AG20443 (cell line): Measurements from ENCODE around the gene LRPAP1.
"Not testable (repeated sequence)": the region's sequence is repeated elsewhere in the genome, so short reads cannot be mapped to it uniquely, and the experiment has no call there.

Experiments used
- DNase-seq: peaks from one replicate; pipeline ENCODE4 v3.0.0; 2012; ENCODE audit warnings: low spot score, mixed read lengths

Gene LRPAP1

DNA sequence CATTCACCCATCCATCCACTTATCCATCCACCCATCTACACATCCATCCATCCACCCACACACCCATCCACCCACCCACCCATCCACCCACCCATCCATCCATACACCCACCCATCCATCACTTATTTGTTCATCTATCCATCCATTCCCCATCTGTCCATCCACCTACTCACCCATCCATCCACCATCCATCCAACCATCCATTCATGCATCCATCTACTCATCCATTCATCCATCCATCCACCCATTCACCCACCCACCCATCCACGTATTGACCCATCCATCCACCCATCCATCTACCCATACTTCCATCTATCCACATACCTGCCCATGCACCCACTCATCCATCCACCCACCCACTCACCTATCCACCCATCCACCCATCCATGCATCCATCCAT is 28.2 kb upstream of the LRPAP1 start:
- not testable (repeated sequence) for DNase-seq

DNA sequence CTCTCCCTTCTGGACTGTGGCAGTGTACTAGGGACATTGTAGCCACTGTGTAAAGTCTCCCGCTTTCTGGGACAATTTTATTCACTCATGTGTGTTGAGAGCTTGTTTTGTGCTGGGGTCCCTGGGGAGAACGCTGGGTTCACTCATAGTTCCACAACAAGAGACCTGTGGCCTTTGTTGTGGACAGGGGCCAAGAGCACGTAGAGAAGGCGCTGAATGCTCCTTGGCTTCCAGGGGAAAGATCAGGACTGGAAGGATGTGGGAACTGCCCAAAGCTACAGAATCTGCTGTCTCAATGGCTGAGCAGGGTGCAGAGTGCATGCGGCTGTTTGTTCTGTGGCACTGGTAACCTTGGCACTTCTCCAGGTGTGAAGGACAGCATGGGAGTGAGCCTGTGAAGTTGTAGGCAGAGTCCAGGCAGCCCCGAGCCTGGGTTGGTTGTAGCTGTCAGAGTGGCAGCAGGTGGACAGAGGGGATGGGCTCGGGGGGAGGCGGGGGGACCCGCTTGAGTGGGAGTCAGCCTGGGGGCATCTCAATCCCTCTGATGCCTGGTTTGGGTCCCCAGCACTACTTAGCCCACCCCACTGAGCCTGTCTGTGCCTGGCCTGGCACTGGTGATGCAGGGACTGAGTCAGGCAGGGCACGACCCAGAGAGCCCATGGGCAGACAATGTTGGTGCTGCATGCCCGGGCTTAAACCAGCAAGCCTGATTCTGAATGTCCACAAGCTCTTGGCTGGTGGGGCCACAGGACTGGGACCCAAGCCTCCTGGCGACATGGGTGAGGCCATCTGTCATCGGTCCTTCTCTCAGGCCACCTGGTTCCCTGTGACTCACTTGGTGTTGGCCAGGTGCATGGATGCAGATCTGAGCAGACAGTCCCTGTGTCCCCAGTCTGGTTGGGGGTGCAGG is 27.4 kb upstream of the LRPAP1 start:
- not testable (repeated sequence) for DNase-seq

DNA sequence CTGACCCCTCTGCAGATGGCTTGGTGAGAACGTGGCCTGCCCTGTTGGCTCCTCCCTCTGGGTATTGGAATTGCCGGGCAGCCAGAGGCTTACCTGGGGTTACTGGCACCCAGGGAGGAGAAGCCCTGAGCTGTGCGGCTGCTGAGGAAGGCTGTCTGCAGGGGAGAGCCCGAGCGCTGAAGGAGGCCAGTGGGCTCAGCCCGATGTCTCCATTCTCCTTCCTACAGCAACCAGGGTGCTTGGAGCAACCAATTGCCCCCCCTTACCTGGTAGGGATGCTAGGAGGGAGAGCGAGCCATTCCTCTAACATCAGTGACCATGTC is 26.3 kb upstream of the LRPAP1 start:
- DNase-seq: not testable (repeated sequence)

DNA sequence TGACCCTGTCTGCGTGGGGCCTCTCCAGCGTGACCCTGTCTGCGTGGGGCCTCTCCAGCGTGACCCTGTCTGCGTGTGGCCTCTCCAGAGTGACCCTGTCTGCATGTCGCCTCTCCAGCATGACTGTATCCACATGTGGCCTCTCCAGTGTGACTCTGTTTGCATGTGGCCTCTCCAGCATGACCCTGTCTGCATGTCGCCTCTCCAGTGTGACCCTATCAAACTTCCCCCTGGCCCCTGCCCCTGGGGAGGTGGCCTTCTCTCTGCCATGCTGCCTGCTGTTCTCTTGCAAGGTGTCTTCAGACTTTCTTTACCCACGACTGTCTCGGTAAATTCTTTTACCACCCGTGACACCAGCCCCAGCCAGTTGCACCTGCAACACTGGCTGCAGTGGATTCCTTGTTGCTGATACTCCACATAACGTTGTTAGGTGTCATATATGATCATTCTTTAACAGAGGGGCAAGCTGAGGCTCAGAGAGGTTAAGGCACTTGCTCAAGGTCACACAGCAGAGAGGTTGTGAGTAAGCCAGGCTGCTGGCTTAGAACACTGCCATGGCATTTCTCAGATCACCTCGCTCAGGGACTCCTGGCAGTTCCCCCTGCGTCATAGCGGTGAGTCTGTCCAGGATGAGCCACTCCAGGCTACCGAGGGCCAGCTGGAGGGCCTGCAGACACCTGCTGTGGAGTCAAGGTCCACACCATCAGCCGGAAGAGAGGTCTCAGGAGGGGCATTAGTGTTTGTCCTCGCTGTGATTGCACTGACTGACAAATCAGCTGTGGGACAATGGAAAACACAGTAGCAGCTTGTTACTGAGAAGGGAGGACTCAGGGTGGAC is 25.7 kb upstream of the LRPAP1 start:
- not testable (repeated sequence) for DNase-seq

DNA sequence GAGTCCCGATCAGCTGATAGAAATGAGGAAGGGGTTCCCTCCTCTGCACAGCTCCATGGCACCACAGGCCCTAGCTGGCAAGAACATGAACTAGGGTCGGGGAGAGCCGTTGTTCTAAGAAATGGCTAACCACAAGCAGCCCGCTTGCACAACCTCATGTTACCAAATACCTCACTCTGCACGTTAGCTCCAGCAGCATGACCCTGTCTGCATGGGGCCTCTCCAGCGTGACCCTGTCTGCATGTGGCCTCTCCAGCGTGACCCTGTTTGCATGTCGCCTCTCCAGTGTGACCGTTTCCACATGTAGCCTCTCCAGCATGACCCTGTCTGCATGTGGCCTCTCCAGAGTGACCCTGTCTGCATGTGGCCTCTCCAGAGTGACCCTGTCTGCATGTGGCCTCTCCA is 24.9 kb upstream of the LRPAP1 start:
- peak; percentile 33 for DNase-seq

DNA sequence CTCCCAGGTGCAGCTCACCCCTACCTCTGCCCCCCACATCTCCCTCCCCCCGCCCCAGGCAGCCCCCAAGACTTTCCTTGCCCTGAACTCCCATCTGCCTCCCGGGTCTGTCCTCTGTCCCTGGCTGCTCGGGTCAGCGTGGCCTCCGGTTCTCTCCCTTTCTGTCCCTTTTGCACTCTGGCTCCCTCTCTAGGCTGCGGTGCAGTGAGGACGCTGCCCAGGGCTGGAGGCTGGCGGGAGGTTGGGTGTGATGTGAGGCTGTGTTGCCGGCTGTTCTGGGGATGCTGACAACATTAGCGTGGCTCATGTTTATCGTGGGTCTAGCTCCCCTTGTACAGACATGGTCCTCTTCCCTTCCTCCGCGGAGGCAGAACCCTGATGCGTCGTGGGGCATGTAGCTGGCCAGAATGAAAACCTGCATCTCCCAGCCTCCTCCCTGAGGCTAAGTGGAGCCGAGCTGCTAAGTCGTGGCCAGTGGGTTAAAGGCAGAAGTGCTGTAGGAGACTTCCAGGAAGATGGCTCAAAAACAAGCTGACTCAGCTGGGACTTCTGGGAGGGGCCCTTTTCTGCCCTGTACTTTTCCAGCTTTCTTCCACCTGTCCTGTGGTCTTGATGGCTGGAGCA is 24.1 kb upstream of the LRPAP1 start:
- DNase-seq: not testable (repeated sequence)

DNA sequence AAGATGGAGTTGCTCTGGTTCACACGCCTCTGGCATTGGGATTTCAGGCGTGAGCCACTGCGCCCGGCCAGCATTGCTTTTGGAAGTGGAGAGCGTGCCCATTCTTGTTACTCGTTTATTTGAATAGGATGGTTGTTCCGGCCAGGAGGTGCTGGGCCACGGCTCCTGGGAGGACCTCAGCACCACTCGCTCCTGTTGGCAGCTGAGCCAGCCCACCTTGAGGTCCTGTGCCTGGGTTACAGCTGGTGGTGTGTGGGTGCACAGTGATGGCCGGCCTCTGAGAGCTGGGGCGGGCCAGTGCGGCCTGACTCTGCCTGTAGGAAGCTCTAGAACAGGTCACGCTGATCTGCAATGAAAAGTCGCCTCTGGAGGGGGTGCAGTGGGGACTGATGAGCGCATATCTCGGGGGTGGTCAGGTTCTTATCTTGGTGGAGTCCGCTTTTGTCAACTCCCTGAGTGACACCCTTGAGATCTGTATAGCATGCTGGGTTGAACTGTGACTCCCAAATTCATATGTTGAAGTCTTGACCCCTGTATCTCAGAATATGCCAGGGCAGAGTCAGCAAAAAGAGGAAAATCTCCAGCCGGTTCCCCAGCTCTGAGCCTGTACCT is 23.3 kb upstream of the LRPAP1 start:
- not testable (repeated sequence) for DNase-seq

DNA sequence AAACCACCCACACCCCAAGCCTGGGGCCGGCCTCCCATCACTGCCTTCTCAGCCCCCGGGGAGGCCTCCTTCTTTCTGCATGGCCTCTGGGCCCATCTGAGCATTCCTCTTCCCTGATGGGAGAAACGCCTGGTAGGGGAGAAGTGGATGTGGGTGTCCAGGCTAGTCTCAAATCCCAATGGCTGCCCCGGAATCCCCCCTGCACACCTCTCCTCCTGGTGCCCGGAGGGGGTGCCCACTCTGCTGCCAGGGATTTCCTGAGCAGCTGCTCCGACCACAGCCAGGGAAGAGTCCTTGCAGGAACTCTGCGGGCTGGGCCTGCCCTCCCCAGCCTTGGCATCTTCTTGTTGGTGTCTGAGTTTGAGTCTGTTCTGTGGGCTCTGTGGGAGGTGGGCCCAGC is 19.1 kb upstream of the LRPAP1 start:
- not testable (repeated sequence) for DNase-seq

DNA sequence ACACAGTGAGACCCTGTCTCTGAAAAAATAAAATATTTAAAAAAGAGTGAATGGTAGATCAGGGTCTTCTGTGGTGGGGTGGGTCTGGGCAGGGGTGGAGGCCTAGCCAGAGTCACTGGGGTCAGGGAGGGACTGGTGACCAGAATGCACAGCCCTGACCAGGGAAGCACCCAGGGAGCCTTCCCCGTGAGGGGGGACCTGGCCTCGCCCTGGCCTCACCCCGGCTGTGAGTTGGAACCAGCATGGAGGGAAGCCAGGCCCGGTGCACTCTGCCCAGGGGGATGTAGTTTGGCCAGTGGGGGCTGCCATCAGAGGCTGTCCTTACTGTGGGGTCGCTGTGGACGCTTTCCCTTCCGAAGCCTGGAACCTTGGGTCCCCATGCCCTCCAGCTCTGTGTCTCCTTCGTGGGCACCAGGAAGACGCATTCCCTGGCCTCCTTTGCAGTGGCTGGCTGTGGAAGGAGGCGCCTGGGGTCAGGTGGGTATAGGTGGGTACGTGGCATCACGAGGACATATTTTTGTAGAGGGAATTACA is 18.6 kb upstream of the LRPAP1 start:
- not testable (repeated sequence) for DNase-seq

DNA sequence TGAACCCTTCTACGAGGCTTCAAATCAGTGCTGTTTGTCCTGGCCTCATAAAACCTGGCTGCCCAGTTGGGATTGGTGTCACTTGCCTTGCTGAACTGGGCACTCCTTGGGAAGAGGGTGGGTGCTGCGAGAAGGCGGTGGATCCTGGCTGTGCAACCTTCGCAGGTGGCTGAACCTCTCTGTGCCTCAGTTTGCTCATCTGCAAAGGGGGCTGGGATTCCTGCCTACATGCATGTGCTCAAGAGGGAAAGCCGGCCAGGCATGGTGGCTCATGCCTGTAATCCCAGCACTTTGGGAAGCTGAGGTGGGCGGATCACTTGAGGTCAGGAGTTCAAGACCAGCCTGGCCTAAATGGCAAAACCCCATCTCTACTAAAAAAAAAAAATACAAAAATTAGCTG is 17.8 kb upstream of the LRPAP1 start:
- DNase-seq: not testable (repeated sequence)

DNA sequence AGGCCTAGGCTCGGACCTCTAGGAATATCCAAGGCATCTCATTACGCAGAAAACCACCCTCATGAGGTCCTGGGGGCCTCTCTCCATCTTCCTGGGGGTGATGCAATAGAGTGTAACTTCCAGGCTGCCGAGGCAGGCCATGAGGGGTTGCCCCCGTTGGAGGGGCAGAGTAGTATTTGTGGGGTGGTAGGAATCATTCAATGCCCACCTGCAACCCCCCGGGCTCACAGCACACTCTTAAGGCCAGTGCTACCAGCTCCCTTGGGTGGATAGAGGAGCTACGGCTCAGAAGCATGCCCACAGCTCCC is 17.4 kb upstream of the LRPAP1 start:
- not testable (repeated sequence) for DNase-seq

DNA sequence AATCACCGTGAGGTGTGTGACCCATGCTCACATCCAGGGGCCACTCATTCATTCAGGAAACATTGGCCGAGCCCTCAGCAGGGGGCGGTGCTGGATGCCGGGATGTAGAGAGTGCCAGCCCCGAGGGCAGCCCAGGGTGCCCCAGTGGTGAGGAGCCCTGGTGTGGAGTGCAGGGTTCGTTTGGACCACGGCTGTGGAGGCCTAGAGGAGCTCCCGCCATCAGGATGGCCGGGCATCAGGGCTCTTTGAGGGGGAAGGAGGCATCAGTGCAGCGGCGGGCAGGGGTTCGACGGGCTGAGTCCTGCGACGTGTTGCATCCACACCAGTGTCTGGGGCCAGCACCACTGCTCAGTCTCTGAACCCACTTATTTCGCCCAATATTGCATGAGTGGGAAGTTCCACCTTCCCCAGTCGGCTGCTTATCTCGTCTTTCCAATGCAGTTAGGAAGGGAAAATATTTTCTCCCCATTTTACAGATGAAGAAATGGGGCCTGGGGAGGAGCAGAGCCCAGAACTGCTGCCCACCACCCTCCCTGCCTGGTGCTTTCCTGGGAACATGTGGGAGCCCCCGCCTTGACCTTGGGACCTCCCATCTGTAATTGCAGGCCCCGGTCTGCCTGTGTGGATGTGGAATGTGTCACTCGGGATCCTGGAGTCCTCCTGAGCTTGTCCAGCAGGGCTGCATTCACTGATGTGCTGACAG is 16.9 kb upstream of the LRPAP1 start:
- DNase-seq: not testable (repeated sequence)

DNA sequence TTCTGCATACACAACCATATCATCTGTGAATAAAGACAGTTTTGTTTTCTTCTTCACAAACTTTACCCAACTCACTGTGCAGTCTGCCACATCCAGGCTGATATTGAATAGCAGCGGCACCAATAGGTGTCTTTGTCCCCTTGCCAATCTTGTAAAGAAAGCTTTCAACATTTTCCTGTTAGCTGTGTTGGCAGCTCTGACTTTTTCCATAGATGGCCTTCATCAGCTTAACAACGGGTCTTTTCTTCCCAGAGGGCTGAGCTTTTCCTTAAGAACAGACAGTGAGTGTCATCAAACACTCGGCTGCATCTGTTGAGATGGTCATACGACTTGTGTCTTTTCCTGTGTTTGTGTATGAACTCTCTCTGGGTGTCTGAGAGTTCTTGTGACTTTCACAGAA is 14.5 kb upstream of the LRPAP1 start:
- not testable (repeated sequence) for DNase-seq

DNA sequence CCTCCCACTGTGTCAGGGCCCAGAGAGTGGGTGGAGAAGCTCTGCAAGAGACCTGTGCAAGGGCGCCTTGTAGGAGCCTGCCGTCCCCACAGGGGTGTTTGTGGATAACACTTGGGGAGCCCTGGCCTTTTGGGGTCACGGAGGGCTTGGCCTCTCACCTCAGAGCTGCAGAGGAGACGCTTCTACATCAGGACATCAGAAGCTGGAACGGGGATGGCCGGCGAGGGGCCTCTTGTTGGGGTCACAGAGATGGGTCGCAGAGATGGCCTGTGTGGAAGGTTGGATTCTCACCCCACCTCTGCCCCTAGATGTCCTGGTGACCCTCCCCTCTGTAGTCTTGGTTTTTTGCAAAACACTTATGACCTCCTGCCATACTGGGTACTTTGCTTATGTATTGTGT is 13.1 kb upstream of the LRPAP1 start:
- DNase-seq: not testable (repeated sequence)

DNA sequence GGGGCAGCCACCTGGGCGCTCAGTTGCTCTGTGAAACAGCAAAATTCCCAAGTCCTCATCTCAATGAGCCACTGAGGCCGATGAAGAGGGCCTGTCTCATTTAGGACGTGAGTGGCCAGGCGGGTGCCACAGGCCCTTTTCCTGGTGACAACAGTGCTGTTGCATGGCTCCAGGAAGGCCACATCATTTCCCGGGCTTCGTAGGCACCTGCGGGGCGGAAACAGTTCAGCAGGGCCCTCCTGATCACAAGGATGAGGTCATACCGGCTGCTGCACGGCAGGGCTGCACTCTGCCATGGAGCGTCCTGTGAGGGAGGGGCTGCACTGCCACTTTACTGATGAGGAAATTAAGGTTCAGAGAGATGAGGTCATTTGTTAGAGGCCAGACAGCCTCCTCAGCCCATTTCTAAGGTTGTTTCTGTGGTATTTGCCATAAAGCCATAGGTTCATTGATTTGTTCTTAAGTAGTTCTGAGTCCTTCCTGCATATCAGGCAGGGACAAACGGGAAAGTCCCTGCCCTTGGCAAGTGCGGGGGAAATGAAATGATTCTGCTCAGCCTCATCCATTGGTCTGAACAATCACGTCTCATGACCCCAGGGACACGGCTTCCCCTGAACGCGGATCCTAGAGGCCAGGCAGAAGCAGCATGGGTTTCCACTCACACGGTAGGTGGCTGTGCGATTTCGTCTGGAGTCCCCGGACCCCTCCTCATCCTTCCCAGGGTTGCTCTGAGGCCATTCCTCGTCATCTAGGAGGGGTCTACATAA is 12.2 kb upstream of the LRPAP1 start:
- not testable (repeated sequence) for DNase-seq

DNA sequence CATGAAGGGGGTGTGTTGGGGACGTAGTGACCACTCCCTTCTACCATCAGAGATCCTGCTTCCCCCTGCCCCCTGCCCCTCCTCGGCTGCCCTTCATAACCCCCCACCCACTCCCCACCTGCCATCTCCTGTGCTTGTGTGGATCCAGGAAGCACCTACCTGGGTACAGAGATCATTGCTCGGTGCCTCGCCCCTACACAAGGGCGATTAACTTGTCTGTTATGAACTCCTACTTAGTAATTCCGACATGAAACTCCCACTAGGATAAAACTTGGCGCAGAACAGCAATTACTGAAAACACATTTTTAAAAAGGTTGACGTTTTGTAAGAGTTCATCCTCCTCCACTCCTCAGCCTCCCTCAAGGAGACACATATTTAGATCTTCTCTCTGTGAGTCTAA is 11.2 kb upstream of the LRPAP1 start:
- not testable (repeated sequence) for DNase-seq

DNA sequence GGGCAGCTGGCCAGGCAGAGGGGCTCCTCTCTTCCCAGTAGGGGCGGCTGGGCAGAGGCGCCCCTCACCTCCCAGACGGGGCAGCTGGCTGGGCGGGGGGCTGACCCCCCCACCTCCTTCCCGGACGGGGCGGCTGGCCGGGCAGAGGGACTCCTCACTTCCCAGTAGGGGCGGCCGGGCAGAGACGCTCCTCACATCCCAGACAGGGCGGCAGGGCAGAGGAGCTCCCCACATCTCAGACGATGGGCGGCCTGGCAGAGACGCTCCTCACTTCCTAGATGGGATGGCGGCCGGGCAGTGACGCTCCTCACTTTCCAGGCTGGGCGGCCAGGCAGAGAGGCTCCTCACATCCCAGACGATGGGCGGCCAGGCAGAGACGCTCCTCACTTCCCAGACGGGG is 6.7 kb upstream of the LRPAP1 start:
- DNase-seq: not testable (repeated sequence)

DNA sequence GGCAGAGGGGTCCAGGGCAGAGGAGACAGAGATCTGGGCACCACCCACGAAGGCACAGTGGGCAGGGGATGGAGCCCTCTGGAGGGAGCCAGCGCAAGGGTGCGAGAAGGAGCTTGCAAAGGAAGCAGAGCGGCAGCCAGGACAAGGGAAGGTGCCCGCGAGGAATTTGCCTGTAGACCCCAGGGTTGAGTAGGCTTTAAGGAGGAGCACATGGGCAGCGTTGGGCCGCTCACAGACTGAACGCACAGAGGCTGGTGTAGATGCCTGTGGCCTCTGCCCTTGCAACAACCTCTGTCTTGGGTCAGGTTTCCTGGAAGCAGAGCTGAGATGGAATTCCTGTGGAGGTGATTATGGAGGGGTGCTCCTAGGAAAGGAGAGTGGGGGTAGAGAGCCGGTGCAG is 3.6 kb upstream of the LRPAP1 start:
- not testable (repeated sequence) for DNase-seq

DNA sequence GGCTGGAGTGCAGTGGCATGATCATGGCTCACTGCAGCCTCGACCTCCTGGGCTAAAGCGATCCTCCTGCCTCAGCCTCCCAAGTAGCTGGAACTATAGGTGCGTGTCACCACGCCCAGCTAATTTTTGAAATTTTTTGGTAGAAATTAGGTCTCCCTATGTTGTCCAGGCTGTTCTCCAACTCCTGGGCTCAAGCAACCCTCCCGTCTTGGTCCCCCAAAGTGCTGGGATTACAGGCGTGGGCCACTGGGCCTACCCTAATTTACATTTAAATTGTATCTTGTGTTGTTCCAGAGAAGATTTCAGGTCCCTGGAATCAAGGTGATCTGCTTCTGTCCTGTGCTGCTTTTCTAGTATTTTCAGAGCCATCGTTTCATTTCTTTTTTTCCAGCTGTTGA is 1.2 kb upstream of the LRPAP1 start:
- no peak for DNase-seq

DNA sequence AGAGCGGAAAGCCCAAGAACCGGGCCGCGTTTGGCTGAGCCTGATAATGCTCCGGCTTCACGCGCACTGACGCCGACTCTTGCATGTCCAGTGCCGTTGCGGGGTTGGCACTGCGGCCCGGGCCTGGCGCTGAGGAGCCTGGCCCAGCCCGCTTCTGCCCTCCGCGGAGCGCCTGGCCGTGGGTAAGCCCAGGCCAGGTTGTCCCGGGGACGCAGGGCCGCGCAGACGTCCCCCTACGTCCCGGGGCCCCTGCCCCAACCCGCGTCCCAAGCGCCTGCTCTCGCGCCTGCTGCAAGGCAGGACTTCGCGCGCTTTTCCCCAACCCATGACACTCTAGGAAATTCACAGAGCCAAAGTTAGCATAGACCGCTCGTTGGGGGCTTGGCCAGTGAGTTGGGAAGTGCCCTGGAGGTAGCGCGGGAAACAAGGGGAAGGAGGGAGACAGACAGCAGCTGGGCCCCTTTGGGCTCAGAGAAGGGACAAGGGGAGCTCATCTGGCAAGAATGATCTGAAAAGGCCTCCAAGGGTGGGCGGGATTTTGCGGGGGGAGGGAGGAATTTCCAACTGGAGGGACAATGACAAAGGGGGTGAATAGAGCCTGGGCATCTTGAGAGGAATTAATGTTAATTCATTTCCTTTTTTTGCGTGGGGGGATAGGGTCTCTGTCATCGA is 665 bp upstream of the LRPAP1 start:
- no peak for DNase-seq
